Activated naive CD4-positive, alpha-beta T cell treated with anti-CD3 and anti-CD28 coated beads, Interleukin-2, amount 50 U/mL, for 16 hours (primary cell): Measurements from ENCODE around the gene EIF1.
A peak's percentile ranks its signal among the peaks of the same experiment; 100 is the strongest.
"Not testable (repeated sequence)": the region's sequence is repeated elsewhere in the genome, so short reads cannot be mapped to it uniquely, and the experiment has no call there.

Source experiments
- DNase-seq: peaks from one replicate; pipeline ENCODE4 v3.0.0-alpha.2; 2020

Gene EIF1

DNA sequence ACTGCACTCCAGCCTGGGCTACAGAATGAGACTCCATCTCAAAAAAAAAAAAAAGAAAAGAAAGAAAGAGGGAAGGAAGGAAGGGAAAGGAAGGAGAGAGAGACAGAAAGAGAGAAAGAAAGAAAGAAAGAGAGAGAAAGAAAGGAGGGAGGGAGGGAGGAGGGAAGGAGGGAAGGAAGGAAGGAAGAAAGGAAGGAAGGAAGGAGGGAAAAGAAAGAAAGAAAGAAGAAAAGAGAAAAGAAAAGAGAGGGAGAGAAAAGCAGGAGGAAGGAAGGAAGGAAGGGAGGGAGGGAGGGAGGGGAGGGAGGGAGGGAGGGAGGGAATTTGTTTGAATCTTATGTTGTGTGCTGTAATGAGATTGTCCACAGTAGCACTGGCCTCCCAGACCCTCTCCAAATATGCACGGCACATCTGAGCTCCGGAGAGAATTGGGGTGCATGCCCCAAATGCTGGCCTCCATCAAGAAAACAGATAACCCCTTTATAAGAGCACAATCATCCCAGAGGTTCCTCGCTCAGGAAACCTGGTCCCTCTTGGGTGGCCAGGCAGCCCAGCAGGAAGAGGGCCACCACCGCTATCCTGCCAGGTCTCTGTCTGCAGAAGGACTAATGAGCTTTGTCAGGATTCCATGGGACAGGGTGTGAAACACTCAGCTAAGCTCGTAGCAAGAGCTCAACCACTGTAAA lies 8.8 kb upstream of the EIF1 start:
- no peak for DNase-seq

DNA sequence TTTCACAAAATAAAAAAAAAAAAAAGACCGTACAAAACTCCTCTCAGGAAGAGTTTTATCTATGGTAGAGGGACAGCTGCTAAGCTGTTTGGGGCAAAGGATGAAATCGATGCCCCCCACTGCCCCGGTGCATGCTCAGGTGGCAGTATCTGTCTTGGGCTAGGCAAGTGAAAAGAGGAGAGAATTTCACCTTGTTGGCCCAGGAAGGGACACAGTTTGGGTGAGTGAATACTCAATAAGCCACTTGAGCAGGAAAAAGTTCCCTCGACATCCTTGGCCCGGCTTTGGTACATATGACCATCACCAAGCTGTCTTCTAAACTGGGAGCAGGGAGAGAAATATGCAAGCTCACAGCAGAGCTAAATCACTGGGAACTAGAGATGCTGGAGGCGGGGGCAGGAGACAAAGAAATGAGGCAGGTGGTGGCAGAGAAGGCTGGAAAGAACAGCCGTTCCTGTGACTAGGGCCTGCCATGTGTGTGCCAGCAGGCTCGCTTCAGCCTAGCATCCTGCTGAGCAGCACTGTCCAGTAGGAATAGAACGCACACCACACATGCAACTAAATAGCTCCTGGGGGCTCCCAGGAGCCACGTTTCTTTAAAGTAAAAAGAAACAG lies 8.2 kb upstream of the EIF1 start:
- no peak for DNase-seq

DNA sequence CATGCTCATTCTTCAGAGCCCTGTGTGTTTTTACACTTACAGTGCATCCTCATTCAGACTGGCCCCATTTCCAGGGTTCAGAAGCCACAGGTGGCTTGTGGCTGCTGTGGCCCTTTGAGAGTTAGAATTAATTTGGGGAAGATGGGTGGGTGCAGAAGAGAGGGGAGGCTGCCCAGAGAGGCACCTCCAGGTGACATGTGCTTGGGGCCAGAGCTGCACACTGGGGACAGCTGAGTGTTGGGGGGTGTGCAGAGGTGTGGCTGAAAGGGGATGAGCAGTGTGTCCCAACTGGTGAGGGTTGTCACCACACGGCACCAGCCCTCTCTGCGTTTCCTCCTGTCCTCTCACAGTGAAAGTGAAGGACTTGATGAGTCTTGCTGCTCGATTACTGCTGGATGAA lies 6.9 kb upstream of the EIF1 start:
- DNase-seq, result no peak

DNA sequence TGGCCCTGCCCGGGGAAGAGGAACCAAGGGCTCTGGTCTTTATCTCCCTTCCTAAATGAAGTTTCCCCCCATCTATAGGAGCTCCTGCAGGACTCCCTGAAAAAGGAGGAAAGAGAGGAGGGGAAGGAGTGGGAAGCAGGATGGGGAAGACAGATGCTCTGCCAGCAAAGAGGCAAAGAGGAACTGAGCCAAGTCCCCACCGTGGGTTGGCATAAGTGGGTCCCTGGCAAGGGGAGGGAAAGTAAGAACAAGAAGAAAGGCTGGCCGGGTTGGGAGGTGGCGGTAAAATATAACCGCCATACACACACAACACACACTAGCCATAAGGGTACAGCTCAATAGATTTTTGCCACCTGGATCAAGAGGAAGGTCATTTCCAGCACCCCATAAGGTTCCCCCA lies 6.1 kb upstream of the EIF1 start:
- DNase-seq, result no peak

DNA sequence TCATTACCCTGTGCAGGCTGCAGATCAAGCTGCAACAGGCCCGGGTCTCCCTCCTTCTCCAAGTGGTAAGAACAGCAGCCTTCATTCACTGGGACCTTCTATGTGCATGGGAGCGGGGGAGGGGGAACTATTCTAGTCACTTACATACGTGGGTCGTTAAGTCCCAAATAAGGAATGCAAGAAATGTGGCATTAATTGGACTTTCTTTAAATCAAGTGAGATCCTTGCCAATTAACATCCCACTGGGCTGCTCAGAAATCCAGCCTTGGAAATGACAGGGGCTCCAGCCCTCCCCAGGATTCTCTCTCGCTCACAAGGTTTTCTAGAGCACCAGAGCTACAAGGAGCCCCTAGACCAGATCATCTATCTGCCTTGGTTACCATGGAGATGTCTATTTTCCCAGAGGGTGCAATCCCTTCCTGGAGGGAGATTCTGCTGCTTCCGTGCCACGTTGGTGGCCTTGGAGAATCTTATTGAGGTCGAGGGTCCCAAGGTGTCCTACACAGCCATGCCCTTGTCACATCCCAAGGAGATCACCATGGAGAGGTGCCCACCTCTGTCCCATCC lies 5.2 kb upstream of the EIF1 start:
- no peak for DNase-seq

GRCh38 chr17:41684035-41684434 lies 4.7 kb upstream of the EIF1 start:
- DNase-seq, result no peak

DNA sequence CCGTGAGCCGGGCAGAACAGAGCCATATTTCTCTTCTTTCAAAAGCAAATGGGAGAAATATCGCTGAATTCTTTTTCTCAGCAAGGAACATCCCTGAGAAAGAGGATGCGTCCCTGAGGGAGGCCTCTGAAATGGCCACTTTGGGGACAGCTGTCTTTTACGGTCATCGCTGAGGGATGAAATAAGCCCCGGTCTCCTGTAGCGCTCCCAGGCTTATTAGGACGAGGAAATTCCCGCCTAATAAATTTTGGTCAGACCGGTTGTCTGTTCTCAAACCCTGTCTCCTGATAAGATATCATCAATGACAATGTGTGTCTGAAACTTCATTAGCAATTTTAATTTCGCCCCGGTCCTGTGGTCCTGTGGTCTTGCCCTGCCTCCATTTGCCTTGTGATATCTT lies 2.9 kb upstream of the EIF1 start:
- DNase-seq, result not testable (repeated sequence)

DNA sequence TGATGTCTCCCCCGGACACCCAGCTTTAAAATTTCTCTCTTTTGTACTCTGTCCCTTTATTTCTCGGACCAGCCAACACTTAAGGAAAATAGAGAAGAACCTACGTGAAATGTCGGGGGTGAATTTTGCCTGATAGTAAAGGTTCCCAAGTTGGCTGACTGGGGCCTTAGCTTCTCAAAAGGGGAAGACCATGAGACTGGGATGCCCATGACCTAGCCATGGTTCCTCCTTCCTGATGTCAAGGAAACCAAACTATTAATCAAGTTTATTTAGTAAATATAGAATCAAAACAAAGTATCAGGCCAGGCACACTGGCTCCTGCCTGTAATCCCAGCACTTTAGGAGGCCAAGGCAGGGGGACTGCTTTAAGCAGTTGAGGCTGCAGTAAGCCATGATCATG lies 2.4 kb upstream of the EIF1 start:
- DNase-seq, result no peak

DNA sequence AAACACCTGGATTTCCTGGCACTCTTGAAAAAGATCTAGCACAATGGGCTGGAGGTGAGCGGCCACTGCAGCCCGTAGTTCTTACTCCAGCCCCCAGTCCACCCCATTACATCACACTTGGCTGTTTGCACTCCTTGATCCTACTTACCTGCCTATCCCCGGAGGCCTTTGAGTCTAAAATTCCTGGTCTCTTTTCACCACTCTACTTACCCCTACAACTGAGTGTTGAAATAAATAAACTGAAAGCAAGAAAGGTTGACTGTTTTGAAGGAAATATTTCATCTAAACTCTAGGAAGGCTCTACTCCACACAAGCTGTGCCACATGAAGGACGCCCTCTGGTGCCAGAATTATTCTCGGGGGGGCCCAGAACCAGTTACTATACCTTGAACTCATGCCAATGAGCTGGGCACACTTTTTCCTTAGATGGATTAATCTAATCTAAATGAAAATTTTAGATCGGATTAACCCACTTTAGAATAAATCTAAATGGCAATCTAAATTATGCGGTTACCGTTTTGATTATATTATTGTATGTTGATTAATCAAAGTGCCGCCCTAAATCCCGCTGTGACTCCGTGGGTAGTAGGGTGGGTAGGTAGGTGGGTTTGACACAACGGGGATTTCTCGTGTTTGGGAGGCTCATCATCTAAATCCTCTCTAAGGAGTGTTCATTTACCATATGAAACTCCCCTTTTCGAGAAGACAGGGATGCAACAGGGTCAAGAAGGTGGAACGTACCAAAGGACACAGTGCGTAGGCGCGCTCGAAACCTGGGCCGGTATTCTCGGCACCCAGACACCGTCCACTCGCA lies 651 bp upstream of the EIF1 start:
- DNase-seq, result peak; percentile 65

- DNase-seq, result peak; percentile 58
These were observed 1.0 kb downstream of the EIF1 start for GRCh38 chr17:41689497-41690299.

- DNase-seq, result no peak
These were observed 1.8 kb downstream of the EIF1 start for GRCh38 chr17:41690497-41690896.

DNA sequence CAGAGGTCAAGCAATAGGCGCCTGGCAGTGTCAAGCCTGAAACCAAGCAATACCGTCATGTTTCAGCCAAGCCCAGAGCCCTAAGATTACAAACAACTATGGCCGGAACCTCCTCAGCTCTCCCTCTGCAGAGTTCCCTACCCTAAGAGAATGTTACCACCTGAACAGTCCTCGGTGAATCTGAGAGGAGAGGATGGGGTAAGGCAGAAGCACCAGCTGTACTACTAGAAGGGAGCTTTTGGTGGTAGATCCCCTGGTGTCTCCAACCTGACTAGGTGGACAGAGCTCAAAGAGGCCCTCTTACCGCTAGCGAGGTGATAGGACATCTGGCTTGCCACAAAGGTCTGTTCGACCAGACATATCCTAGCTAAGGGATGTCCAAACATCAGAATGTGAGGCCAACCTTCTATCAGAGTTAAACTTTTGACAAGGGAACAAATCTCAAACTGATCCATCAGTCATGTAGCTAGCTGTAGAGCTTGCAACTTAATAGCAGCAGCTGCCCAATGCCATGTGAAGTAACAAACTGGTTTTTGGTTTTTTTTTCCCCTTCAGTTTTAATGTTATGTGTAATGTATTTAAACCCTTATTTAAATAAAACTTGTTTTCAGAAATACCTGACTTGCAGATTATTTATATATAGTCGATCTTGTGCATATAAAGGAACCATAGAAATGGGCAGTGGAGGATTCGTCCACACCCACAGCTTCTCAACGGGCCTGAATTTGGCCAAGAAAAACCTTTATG lies 2.5 kb downstream of the EIF1 start:
- DNase-seq, result no peak

- DNase-seq, result no peak
These were observed 4.2 kb downstream of the EIF1 start for GRCh38 chr17:41692722-41693521.

GRCh38 chr17:41695134-41695661 lies 6.5 kb downstream of the EIF1 start:
- no peak for DNase-seq

DNA sequence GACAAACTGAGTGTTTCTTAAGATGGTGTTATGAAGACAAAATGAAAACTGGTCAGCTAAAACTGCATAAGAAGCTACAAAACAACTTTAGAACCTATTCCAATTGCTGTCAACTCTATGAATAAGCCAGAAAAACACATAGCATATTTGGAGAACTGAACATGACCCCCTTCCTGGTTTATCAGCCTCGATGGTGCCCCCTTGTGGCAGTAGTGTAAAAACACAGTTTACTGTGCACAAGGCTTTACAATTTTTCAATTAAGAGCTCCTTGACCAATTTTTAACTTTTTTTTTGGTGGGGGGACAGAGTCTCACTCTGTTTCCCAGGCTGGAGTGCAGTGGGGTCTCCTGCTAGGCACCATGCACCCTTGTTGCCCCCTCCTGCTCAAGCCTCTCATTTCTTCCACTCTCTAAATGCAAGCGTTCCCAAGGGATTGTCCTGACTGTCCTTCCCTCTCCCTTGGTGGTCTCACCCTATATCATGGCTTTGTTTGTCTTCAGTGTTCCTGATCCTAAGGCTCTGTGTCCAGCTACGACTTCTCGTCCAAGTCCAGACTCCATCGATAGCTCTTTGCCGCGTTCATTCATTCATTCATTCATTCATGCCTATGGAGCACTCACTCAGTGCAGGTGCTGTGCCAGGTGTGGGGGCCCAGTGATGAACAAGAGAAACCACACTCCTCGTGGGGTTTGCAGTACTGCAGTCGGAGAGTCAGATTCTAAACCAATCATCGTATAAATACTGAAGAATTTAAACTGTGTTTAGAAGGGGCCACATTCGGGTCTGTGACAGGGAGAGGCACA lies 7.5 kb downstream of the EIF1 start:
- DNase-seq, result peak; percentile 74

- no peak for DNase-seq
These were observed 8.7 kb downstream of the EIF1 start for GRCh38 chr17:41697122-41697962.

- DNase-seq, result not testable (repeated sequence)
These were observed 12.2 kb downstream of the EIF1 start for GRCh38 chr17:41700843-41701242.

- no peak for DNase-seq
These were observed 14.0 kb downstream of the EIF1 start for GRCh38 chr17:41702712-41703111.
